Lung microvascular endothelial cell (primary cell): ENCODE data around the gene B3GNT7. TPM values are rescaled to one million over a fixed set of nuclear protein-coding genes. Genes with fewer than 3 reads are reported as not detected.
"Not testable (repeated sequence)": the region's sequence is repeated elsewhere in the genome, so short reads cannot be mapped to it uniquely, and the experiment has no call there.

Experiments used
- DNase-seq, 2 donors: peaks; one replicate each; pipeline versions ENCODE4 v3.0.0 to v3.0.0-alpha.2; 2010; ENCODE audit warnings: low read depth in 2 of 2
- total RNA-seq: library from RNA; depleted of rRNA; stranded (reverse); fragments of >200 nt; gene quantifications from 2 replicates; pipeline ENCODE4 v1.2.1, GENCODE V29; 2014

The B3GNT7 gene
- total RNA-seq, 1 donor from 2014 or later = 20.4 TPM

DNA sequence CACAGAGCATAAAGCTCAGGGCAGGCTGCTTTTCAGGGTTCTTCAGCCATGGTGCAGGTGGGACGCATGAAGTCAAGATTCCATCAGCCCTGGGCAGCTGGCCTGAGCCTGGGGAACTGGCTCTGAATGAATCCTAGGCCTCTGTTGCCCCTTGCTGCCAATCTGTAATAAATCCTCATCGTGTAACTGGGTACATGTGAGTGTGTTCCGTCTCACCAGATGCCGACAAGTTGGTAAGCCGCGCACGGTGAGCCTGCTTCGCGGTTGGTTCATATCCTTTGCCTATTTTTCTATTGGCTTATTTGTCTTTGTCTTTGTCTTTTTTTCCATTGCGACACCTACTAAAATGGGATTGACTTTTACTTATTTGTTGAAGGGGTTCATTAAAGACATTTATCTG lies 27.7 kb downstream of the B3GNT7 start:
- no peak for DNase-seq

DNA sequence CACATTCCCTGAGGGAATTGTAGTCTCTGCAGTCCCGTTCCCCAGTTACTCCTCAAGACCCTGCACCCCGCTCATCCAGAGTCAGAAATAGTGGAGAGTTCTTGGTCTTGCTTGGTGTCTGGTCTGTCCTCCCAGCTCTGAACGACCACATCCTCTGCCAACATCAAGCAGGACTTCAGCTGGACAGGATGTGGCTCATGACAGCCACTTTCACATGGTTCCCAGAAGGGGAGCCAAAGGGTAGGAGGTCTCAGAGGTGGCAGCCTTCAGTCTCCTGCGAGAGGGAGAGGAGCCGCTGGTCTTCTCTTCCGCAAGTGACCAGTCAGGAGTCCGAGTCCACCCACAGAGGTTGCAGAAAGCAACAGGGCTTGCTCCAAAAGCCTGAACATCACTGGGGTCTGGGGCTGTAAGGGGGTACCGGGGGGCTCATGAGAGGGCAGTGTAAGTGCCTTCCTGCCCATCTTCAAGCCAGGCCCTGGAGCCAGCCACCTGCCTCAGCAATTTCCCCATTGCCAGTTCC lies 29.8 kb downstream of the B3GNT7 start:
- DNase-seq = no peak

DNA sequence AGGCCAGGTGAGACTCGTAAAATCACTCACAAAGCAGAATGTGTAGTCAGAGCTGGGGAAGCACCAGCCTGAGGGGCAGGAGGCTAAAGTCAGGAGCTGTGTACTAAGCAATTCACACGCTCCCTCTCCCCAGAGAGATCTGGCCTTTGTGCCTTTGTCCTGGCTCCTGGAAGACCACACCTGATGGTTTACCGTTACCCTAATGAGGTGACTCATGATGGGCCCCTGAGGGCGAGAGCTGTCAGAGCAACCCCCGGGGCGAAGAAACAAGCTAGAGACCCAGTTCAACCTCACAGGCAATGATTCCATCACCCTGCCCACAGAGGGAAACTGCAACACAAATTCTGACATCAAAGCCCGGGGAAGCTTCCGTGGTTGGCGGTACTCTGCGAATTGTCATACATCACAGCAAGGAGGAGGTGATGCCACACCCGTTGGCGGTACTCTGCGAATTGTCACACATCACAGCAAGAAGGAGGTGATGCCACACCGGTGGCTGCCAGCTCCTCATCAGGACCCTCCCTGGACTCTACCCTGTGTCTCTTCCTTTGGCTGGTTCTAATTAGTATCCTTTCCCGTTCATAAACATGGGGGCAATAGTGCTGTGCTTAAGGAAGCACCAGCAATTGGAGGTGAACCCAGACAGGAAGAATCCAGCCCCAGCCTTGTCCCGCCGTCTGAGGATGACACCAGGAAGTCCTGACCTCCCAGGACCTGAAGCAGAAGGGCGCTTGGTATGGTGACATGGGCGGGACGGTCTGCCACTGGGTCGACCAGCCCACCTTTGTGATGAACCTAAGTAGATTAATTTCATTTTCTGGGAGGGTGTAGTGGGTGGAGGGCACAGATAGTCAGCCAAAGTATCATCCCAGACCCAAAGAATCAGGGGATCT lies 30.5 kb downstream of the B3GNT7 start:
- no peak for DNase-seq

DNA sequence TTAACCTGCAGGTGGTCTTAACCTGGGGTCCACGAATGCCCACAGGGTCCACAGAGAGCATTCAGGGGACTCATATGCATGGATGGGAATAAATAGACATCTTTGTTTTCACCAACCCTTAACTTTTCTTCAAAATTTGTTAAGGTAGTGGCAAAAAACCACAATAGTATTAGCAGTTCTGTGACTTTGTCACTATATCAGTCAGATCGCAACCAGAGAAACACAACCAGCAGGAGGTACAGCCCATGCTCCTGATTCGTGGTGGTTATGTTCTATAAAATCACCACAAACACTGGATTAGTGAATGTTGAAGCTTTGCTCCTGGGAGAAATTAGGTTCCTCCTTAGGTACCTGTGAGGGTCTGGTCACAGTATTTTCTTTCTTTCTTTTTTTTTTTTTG lies 31.6 kb downstream of the B3GNT7 start:
- no peak for DNase-seq

DNA sequence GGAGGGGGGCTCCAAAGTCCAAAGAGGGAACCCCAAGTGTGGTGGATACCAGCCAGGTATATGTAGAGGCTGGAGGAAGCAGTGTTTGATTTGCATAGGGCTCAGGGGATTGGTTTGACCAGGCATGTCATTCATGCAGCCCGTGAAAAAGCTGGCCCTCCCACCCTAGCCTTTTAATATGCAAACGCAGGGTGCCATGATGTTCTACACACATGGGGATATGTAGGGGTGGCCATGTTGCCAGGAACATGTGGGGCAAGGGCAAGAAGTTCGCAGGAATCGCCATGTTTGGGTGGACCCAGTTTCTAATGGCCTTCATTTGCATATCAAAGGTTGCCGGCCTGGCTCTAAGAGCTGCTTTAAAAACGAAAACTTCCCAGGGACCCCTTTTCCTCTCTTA lies 33.6 kb downstream of the B3GNT7 start:
- no peak for DNase-seq

DNA sequence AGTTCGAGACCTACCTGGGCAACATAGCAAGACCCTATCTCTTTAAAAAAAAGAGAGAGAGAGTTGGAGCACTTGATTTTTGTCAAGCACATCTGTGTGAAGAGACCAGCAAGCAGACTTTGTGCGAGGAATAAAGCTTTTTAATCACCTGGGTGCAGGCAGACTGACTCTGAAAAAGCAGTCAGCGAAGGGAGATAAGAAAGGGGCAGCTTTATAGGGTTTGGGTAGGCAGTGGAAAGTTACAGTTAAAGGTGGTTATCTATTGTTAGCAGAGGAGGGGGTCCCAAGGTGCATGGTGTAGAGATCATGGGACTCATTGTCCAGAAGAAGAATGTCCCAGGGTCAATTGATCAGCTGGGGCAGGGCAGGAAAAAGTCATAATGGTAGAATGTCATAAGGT lies 34.4 kb downstream of the B3GNT7 start:
- no peak for DNase-seq

DNA sequence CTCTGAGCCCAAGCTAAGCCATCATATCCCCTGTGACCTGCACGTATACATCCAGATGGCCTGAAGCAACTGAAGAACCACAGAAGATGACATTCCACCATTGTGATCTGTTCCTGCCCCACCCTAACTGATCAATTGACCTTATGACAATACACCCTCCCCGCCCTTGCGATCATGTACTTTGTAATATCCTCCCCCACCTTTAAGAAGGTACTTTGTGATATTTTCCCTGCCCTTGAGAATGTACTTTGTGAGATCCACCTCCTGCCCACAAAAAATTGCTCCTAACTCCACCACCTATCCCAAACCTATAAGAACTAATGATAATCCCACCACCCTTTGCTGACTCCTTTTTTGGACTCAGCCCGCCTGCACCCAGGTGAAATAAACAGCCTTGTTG lies 34.9 kb downstream of the B3GNT7 start:
- not testable (repeated sequence) for DNase-seq

DNA sequence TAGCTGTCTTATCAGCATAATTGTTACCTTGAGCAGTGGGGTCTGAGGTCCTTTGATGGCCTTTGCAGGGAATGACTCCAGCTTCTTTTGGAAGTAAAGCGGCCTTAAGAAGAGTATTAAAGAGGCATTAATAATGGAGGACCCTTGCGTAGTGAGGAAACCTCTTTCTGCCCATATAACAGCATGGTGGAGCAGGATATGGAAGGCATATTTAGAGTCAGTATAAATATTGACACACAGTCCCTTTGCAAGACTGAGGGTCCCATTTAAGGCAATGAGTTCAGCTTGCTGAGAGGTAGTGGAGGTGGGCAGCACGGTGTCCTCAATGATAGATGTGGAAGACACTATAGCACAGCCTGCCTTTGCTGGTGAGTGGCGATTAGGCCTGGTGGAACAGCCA lies 36.1 kb downstream of the B3GNT7 start:
- DNase-seq = no peak

DNA sequence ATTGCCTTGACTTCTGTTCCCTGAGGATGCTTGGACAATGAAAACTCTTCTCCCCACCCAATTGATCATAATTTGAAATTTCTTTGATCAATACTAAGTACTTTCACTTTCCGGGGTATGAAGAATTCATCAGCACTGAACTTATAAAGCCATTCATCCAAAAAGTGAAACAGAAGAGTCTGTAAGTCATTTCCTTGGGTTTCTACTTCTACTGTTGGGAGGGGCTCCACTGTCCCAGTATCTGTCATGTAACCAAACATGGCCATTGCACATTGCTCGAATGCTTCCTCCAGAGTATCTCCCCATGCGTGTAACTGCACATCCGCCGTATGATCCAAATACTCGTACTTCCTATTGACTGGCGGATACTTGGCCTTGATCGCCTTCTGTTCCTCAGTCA lies 38.5 kb downstream of the B3GNT7 start:
- no peak for DNase-seq

DNA sequence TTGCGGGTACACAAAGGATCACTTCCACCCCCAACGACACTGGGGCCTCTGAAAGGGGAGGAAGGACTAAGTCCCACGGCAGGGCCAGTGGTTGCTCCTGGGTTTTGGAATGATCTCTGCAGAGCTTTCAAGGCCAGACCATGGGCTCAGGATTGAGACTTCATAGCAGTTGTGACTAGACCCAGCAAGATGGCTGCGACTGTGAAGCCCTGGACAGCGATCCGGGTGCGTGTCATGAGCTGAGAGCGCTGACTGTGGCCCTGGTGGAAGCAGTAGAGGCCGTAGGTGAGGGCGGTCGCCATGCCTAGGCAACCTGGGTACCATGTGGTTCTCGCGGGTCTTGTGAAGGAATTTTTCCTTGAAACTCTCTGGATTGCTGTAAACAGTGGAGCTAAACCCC lies 41.4 kb downstream of the B3GNT7 start:
- DNase-seq = no peak

DNA sequence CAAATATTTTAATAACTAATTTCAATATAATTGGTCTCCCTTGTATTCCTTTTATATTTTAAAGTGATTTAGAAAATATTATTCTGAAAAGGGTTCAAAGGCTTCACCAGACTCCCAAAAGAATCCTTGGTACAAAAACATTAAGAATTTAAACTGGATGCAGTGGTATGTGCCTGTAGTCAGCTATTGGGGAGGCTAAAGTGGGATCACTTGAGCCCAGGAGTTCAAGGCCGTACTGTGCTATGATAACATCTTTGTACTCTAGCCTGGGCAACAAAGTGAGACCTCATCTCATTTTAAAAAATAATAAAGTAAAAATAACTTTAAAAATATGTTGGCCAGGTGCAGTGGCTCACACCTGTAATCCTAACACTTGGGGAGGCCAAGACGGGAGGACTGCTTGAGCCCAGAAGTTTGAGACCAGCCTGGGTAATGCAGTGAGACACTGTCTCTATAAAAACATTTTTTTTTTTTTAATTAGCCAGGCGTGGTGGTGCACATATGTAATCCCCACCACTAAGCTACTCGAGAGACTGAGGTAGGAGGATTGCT lies 54.1 kb downstream of the B3GNT7 start:
- DNase-seq = no peak

DNA sequence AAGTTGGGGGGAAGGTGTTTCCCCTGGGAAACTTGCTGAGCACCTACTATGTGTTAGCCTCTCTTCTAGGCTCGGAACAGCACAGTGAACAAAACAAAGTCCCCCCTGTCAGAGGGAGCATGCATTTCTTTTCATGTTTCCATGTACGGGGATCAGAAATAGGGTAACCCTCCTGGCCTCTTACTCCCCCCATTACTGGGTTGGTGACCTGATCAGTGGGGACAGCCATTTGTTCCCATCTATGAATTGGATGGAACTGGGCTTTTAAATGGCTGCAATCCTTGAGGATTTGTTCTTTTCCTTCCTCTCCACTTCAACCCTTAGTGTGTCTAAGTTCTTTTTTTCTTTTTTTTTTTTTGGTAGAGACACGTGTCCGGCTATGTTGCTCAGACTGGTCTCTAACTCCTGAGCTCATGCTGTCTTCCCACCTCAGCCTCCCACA lies 55.1 kb downstream of the B3GNT7 start:
- no peak for DNase-seq

Other genes starting within 250 kb of the B3GNT7 start
- 3.5 and 4.2 TPM in 2 replicates for gene ARMC9, start 197.1 kb upstream of the B3GNT7 start, total RNA-seq
- gene NCL, start 68.8 kb downstream of the B3GNT7 start, total RNA-seq = 65.1 and 76.1 TPM in 2 replicates
- gene NMUR1, start 134.7 kb downstream of the B3GNT7 start, total RNA-seq = not detected in 2 replicates
- not detected in 2 replicates for gene TEX44, start 197.2 kb downstream of the B3GNT7 start, total RNA-seq